Activated T-cell treated with anti-CD3 and anti-CD28 coated beads, Interleukin-2, amount 50 U/mL, for 72 hours (primary cell): ENCODE data around the gene SLC35E1. TPM values are rescaled to one million over a fixed set of nuclear protein-coding genes. Genes with fewer than 3 reads are reported as not detected.
"Not testable (repeated sequence)": the region's sequence is repeated elsewhere in the genome, so short reads cannot be mapped to it uniquely, and the experiment has no call there.

Source experiments
- ATAC-seq, 2 donors: fragments of 150-1000 bp; cut with Tn5 transposase; replicated peaks in 1 of 2; 2 replicates each; pipeline ENCODE4 v1.10.0; 2021; ENCODE audit warnings: moderate library complexity in 2 of 2, mild to moderate bottlenecking in 1 of 2
- DNase-seq, 2 donors: peaks; one replicate each; pipeline ENCODE4 v3.0.0; 2021 to 2022; ENCODE audit warnings: mixed read lengths in 1 of 2
- H3K27ac Mint-ChIP-seq: one replicate; pipeline ENCODE4 v1.8.0; 2022; ENCODE audit warnings: mild to moderate bottlenecking, moderate library complexity, mixed read lengths
- H3K27me3 Mint-ChIP-seq: one replicate; pipeline ENCODE4 v1.8.0; 2022; ENCODE audit warnings: low read depth, mixed read lengths
- H3K36me3 Mint-ChIP-seq, 2 donors: one replicate each; pipeline ENCODE4 v1.8.0; 2022; ENCODE audit warnings: mixed read lengths in 2 of 2, mild to moderate bottlenecking in 1 of 2; ENCODE audit not compliant: insufficient read depth in 2 of 2
- H3K4me1 Mint-ChIP-seq: one replicate; pipeline ENCODE4 v1.8.0; 2022; ENCODE audit warnings: low read depth, mixed read lengths
- H3K4me3 Mint-ChIP-seq, 2 donors: one replicate each; pipeline ENCODE4 v1.8.0; 2022; ENCODE audit warnings: mild to moderate bottlenecking in 2 of 2, mixed read lengths in 2 of 2, moderate library complexity in 2 of 2
- H3K9me3 Mint-ChIP-seq, 2 donors: one replicate each; pipeline ENCODE4 v1.8.0; 2022; ENCODE audit warnings: mixed read lengths in 2 of 2
- total RNA-seq, 2 donors: library from RNA; stranded (reverse); gene quantifications; one replicate each; pipeline ENCODE4 v1.2.3, GENCODE V29; 2022

SLC35E1 gene
- total RNA-seq, 2 donors from 2014 or later: 36.5 to 39.5 TPM

DNA sequence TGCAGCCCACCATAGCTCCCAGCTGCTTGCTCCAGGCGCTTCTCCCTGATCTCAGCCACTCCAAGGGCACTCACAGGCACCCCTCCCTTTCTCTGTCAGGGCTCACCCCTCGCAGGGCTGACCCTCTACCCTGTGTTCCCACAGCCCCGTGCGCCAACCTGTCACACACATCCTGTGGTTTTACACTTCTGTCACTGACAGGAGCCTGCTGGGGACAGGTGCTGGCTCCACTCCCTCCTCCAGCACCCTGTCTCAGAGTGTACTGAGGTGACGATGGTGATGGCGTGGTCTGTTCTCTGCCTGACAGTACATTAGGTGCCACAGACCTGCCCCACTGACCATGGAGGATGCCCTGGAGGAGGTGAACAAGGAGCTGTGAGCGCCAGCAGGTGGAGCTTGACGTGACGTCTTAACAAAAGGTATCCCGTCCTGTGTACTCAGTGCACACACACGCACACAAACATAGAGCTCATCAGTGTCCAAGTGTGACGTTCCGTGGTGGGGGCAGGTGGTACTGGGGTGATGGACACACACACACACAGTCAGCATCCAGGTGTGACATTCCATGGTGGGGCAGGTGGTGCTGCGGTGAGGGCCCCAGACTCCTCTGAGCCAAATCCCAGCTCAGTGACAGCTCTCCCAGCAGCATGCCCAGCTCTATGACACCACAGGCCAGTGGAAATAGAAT, 55.1 kb downstream of the SLC35E1 start:
- no peak overlapping the region for H3K27ac Mint-ChIP-seq
- H3K4me1 Mint-ChIP-seq: no peaks in the 10 kb centered on the region
- DNase-seq: no peak
- H3K36me3 Mint-ChIP-seq: peaks cover 0 to 5% of the 10 kb centered on the region in 2 donors
- H3K9me3 Mint-ChIP-seq: no peaks in the 10 kb centered on the region
- no peak overlapping the region for H3K4me3 Mint-ChIP-seq
- no peaks in the 10 kb centered on the region for H3K27me3 Mint-ChIP-seq
- peak in 1 of 2 donors; percentile 14 for ATAC-seq

- no peak overlapping the region for H3K4me3 Mint-ChIP-seq
- no peaks in the 10 kb centered on the region for H3K4me1 Mint-ChIP-seq
- no peak overlapping the region for H3K27ac Mint-ChIP-seq
- ATAC-seq (no peak), DNase-seq (no peak)
- H3K36me3 Mint-ChIP-seq: peaks cover 0 to 5% of the 10 kb centered on the region in 2 donors
- no peaks in the 10 kb centered on the region for H3K27me3 Mint-ChIP-seq
- H3K9me3 Mint-ChIP-seq: no peaks in the 10 kb centered on the region
Measured at GRCh38 chr19:16516381-16516780, 55.8 kb downstream of the SLC35E1 start.

GRCh38 chr19:16514383-16515019, 57.7 kb downstream of the SLC35E1 start:
- no peaks in the 10 kb centered on the region for H3K9me3 Mint-ChIP-seq
- H3K27ac Mint-ChIP-seq: no peak overlapping the region
- H3K36me3 Mint-ChIP-seq: peaks cover 0 to 5% of the 10 kb centered on the region in 2 donors
- no peak for DNase-seq
- H3K4me3 Mint-ChIP-seq: no peak overlapping the region
- H3K27me3 Mint-ChIP-seq: no peaks in the 10 kb centered on the region
- no peaks in the 10 kb centered on the region for H3K4me1 Mint-ChIP-seq
- peak; percentile 27 to 31 for ATAC-seq

- H3K4me1 Mint-ChIP-seq, H3K27ac Mint-ChIP-seq, H3K36me3 Mint-ChIP-seq, H3K9me3 Mint-ChIP-seq, H3K4me3 Mint-ChIP-seq, DNase-seq, ATAC-seq, H3K27me3 Mint-ChIP-seq: not testable (repeated sequence)
Measured at GRCh38 chr19:16512611-16513010, 59.6 kb downstream of the SLC35E1 start.

GRCh38 chr19:16509141-16510061, 62.8 kb downstream of the SLC35E1 start:
- ATAC-seq (no peak), DNase-seq (no peak)
- Mint-ChIP-seq H3K4me3 (no peak overlapping the region), H3K36me3 (peaks cover 0 to 3% of the 10 kb centered on the region in 2 donors), H3K27ac (no peak overlapping the region), H3K4me1 (no peaks in the 10 kb centered on the region), H3K9me3 (no peaks in the 10 kb centered on the region), H3K27me3 (no peaks in the 10 kb centered on the region)

DNA sequence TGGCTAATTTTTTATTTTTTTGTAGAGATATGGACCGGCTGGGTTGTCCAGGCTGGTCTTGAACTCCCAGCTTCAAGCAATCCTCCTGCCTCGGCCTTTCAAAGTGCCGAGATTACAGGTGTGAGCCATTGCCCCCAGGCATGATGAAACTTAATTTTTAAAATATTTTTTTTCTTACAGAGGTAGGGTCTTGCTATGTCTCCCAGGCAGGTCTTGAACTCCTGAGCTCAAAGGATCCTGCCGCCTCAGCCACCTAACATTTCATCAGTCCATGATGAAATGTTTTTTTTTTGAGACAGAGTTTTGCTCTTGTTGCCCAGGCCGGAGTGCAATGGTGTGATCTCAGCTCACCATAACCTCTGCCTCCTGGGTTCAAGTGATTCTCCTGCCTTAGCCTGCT, 63.7 kb downstream of the SLC35E1 start:
- ATAC-seq (no peak), DNase-seq (no peak)
- no peaks in the 10 kb centered on the region for H3K4me1 Mint-ChIP-seq
- no peak overlapping the region for H3K27ac Mint-ChIP-seq
- no peaks in the 10 kb centered on the region for H3K9me3 Mint-ChIP-seq
- H3K36me3 Mint-ChIP-seq: peaks cover 0 to 3% of the 10 kb centered on the region in 2 donors
- H3K27me3 Mint-ChIP-seq: no peaks in the 10 kb centered on the region
- H3K4me3 Mint-ChIP-seq: no peak overlapping the region

GRCh38 chr19:16506961-16507360, 65.3 kb downstream of the SLC35E1 start:
- H3K9me3 Mint-ChIP-seq: no peaks in the 10 kb centered on the region
- H3K36me3 Mint-ChIP-seq: peaks cover 0 to 3% of the 10 kb centered on the region in 2 donors
- ATAC-seq: no peak
- H3K4me1 Mint-ChIP-seq: no peaks in the 10 kb centered on the region
- no peak overlapping the region for H3K27ac Mint-ChIP-seq
- DNase-seq: no peak
- no peaks in the 10 kb centered on the region for H3K27me3 Mint-ChIP-seq
- no peak overlapping the region for H3K4me3 Mint-ChIP-seq

- not testable (repeated sequence) for H3K36me3 Mint-ChIP-seq, DNase-seq, H3K4me3 Mint-ChIP-seq, H3K27me3 Mint-ChIP-seq, ATAC-seq, H3K9me3 Mint-ChIP-seq, H3K27ac Mint-ChIP-seq, H3K4me1 Mint-ChIP-seq
Measured at GRCh38 chr19:16506161-16506560, 66.1 kb downstream of the SLC35E1 start.

- no peak overlapping the region for H3K4me3 Mint-ChIP-seq
- no peak overlapping the region for H3K27ac Mint-ChIP-seq
- no peaks in the 10 kb centered on the region for H3K9me3 Mint-ChIP-seq
- H3K27me3 Mint-ChIP-seq: no peaks in the 10 kb centered on the region
- DNase-seq (no peak), ATAC-seq (no peak)
- H3K4me1 Mint-ChIP-seq: no peaks in the 10 kb centered on the region
- peaks cover 0 to 3% of the 10 kb centered on the region in 2 donors for H3K36me3 Mint-ChIP-seq
Measured at GRCh38 chr19:16504271-16504670, 67.9 kb downstream of the SLC35E1 start.

Other genes starting within 250 kb of the SLC35E1 start
- under 1 TPM; 0.36 to 0.76 TPM for gene KLF2, start 247.6 kb downstream of the SLC35E1 start, total RNA-seq
- 10 to 100 TPM; 29.4 to 34.8 TPM for gene EPS15L1, start 100.4 kb downstream of the SLC35E1 start, total RNA-seq
- gene CALR3, start 76.2 kb downstream of the SLC35E1 start, total RNA-seq: not detected
- 1 to 10 TPM; 3.0 to 3.4 TPM for gene C19orf44, start 76.0 kb downstream of the SLC35E1 start, total RNA-seq
- 10 to 100 TPM; 54.8 to 59.6 TPM for gene CHERP, start 30.0 kb downstream of the SLC35E1 start, total RNA-seq
- 10 to 100 TPM; 18.6 to 20.2 TPM for gene MED26, start 55.8 kb upstream of the SLC35E1 start, total RNA-seq
- 10 to 100 TPM; 75.8 to 81.1 TPM for gene SMIM7, start 87.7 kb upstream of the SLC35E1 start, total RNA-seq
- gene TMEM38A, start 88.7 kb upstream of the SLC35E1 start, total RNA-seq: 1 to 10 TPM; 1.6 to 2.6 TPM
- not detected for gene NWD1, start 147.4 kb upstream of the SLC35E1 start, total RNA-seq